Measurements from ENCODE around the gene P2RX6.

GRCh38 chr22:21020802-21021429, 6.0 kb downstream of the P2RX6 start:
- TF ChIP-seq RCOR1 (IDR thresholded peaks at IDR 0.05; ENCODE audit: low read length) (no peak), RFX5 (IDR thresholded peaks at IDR 0.05; ENCODE audit: low read length) (no peak), CTCF (IDR thresholded peaks at IDR 0.05) (peak; percentile 52), EP300 (IDR thresholded peaks at IDR 0.05; ENCODE audit: borderline replicate concordance in 1 of 2, low read depth in 1 of 2, low read length in 1 of 2) (no peak)

All from SK-N-SH (cell line).